GM19372 (cell line): ENCODE data around the gene PLAA.
A peak's percentile ranks its signal among the peaks of the same experiment; 100 is the strongest.

Experiments used
- ATAC-seq: cut with Tn5 transposase; IDR thresholded peaks from one replicate; pipeline ENCODE4 v1.9.1; 2021; ENCODE audit warnings: mild to moderate bottlenecking, low read depth, moderate library complexity; ENCODE audit not compliant: unreplicated experiment

Gene PLAA

DNA sequence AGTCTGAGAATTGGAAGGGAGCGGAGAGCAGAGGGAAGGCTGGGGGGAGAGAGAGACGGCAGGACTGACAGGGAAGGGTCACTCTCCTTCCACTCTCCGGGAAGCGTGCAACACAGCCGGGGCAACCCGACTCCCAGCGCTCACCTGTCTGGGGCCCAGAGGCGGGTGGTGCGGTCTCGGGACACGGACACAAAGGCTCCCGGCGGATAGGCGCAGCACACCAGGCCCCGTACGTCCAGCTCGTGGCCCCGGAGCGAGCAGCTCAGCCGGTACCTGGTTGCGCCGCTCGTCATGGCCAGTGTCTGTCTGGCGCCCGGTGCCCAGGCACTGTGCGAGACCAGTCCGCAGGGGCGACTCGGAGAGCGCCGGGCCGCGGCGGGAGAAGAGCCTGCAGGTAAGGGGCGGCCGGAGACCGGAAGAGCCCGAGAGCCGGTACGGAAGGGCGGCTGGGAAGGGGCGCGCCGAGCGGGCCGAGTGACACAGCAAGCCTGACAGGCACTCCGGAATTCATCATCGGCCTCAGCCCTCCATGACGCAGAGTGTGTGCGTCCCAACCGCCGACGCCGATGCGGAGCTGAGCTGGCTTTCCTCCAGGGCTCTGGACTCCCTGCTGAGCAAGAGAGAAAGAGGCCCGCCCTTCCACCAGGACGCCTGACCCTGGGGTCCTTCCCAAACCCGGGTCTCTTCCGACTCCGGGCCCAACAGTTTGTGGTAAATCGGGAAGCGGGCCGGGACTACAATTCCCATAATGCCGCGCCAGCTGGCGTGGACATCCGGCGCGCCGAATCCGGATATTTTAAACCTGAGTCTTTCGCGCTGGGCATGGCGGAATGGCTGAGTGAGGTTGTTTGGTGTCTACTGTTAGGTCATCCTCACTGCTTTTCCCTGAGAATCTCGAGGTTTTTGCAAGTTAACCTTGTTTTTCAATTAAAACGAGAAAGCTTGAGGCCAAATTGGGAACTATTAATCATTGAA is at the start of gene PLAA:
TSS of gene PLAA (minus strand) at position 490 of the 975 bp plus-strand sequence. CDS start at position 293, 197 bp downstream.
- peak; percentile 98 for ATAC-seq

DNA sequence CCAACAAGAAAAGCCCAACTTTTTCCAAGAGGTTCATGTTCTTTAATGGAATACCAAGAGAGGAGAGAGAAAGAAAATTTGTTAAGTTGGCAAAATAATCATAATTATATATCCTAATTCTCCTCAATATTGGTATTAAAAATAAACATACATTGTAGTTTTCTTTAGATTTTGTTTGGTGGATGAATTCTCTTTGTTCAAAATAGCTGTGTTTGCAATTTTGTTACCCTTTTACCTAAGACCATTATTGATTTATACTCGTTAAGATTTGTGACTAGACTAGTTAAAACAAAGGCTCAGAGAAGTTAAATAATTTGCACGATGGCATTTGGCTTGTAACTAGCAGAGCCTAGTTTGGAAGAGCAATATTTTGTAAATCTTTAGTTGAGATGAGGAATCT is 48.8 kb upstream of the PLAA start:
- ATAC-seq = no peak

DNA sequence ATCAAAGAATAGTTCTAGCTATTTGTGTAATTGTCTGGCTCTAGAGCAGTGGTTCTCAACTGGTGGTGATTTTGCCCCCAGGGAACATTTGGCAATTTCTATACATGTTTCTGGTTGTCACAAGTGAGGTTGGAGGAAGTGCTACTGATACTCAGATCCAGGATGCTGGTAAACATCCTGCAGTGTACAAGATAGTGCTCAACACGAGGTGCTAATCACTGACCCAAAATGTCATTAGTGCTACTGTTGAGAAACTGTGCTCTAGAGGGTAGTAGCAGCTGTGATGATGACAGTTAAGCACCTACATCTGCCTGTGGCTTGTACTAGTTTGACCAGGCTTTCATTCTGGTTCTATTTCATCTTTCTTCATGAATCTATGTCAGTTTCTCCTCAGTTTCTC is 36.3 kb upstream of the PLAA start:
- no peak for ATAC-seq

DNA sequence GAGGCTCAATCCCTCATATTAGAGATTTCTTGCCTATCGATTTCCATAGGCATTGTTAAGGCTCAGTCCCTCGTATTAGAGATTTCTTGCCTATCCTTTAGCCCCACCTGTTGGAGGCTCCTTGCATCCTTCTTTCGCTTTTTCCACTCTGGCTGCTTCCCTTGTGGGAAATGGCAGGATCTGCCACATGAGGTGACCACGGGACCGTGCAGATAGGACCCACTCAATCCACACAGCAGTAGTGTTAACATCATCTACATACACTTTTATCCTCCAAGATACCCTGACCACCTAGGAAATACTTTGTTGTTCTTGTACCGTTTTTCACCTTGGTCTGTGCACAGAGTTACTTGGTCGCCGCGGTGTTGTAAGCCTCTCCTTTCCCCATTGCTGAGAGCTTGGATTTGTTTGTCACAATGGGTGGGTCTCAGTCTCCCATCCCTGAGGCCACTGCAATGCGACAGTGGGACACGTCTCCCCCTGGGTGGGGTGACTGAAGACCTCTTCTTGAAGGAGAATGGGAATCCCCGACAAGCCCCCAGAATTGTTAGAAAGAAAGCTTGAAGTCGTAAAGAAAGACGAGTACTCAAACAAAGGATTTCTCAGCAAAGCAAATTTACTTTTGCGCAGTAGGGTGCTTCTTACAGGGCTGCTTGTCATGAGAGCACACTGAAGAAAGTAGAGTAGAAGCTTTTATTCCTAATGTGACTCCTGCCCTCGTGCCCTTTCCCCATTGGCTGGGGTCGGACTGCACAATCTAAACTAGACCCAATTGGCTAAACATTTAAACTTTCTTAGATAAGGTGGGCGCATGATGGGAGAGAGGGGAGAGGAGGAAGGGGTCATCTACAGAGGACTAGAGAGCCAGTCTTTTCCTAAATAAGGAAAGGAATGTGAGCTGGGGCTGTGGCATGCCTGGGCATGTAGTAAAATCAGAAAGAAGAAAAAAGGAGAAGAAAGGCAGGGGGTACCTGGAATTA is 29.0 kb upstream of the PLAA start:
- no peak for ATAC-seq

DNA sequence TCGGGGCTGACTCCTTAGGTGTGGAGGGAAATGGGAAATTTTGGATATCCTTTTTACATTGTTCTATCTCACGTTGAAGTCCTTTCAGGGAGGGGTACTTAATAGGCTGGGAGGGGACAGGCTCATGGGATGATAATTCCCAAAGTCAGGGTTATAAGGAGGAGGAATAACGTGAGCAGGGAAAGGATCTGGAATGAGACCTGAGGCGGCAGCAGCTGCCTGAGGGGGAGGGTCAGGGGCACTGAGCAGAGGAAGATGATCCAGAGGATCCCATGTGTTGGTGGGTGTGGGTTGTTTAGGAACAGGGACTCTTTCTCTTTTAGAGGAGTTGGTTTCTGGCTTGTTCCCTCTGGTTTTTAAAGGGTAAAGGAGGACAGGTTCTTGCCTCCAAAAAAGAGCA is 27.9 kb upstream of the PLAA start:
- no peak for ATAC-seq

DNA sequence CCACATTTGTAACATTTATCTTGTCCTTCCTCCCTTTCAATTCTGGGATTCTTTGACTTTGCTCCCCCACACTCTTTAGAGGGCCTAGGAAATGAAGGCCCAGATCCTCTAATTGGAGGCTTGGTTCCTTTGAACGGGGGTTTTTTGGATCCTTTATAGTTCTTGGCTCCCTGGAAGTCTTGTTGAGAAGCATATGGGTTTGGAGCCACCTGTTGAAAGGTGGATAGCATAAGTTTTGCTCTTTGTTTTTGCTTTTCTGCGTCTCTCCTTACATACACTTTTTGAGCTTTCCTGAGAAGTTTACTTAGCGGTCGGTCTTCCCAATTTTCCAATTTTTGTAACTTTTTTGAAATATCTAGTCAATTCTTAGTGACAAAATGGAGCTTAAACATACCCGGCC is 26.9 kb upstream of the PLAA start:
- ATAC-seq = no peak

DNA sequence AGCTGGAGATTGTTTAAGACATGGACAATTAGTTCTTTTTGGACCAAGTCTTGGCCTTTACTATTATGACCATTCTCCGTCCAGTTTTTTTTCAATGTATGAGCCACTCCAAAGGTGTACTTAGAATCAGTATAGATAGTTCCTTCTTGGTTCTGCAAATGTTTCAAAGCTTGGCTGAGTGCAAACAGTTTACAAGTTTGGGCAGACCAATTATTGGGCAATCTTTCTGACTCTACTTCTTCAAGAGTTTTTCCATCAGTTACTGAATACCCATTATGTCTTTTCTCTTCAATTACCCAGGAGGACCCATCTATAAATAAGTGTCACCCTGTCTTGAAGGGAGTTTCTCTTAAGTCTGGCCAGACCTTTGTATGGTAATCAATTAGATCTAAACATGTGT is 24.7 kb upstream of the PLAA start:
- ATAC-seq = no peak

DNA sequence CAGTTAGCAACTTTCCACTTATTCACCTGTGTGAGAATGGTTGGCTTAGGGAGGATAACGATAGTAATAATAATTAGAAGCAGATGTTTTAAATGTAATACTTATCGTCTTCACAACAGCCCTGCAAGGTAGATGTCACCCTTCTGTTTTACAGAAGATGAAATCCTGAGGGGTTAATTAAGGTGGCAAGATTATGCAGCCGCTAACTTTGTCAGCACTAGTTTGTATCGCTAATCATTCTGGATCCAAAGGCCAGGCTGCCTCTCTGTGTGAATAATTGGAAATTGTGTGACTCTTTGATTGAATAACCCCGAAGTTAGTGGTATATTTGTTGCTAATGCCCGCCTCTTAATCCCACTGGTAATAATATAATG is 9.8 kb upstream of the PLAA start:
- ATAC-seq = no peak

DNA sequence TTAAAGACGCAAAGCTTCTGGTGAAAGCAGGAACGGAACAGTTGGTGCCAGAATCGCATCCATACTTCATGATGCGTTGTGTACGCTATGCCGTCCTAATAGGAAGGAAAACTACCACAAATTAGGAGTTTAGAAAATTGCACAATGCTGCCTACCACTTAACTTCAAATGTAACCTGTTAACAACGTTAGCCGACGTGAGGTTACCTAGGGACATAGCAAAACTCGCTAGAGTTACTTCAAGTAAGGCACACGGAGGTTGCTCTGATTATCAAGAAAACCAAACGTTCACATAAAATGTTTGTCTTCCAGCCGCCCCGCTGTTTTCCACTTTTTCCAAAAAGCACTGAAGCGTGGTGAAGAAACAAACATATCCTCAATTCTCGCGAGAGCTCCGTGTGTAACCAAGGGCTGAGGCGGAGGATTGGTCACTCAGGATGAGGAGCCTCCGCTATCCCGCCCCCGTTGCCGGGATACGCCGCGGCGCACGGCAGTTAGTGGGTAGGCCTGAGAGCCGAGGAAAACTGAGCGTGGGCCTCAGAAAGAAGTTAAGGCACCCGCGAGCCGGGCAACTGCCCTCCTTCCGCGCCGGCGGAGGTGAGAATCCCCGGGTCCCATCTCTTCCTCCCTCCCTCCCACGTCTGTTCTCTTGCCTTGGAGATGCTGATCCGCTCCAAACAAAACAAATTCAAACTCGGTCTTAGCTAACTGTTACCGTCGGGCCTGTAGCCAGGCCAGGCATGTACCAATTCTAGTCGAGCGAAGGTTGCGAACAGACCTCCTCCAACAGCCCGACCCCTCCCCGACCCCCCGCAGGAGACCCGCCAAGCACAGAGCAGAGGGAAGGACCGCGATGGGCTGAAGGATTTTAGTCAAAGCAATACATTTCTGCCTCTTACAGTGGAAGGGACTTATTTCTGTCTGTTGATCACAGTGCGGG is 9.1 kb upstream of the PLAA start, which contains the start of gene IFT74:
TSS of gene IFT74 (plus strand) at position 492 of the 939 bp plus-strand sequence. CDS start 5,556 bp downstream, outside the sequence.
- peak; percentile 98 for ATAC-seq

DNA sequence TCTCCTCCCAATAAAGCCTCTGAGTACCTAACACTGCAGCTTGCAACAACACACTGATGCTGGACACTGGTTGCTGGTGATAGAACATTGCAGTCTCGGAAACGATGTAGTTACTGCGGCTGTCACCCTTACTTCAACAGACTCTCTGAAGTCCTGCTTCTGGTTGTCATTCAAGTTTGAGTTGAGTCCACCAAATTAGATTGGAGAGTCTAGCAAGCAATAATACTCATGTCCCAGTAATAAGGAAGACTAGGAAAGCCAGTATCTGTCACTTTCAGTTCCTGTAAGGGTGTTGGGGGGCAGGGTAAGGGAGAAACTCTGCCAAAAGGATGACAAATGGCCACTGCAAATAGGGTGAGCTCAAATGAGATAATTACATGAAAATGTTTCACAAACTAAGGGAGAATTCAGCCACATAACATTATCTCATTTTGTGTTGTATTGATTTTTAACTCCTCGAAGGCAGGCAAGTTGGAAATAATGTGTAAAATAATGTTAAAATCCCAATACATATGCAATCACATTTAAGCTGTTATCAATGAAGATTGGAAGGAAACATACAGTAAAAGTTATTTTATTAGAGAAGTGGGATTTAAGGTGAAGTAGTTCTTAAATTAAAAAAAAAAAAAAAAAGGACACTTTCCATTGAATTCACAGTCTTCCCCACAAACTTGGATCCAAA is 8.3 kb upstream of the PLAA start:
- ATAC-seq = no peak

DNA sequence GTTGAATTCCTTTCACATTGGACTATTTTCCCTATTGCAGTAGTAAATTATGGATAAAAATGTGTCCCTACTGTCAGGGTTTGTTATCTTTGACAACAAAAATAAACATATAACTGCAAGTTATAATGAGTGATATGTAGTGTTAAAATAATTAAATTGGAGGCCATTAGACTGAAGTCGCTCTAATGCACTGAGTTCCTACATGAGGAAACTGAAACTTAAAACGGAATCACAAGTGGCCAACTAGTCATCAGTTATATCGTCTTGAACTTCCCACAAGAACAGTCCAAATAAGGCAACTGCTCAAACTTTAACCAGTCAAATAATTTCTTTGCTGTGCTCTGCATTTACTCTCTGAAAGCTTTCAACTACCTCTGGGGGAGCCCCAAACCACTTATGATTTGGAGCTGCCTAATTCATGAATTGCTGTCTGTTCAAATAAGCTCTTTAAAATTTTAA is 7.0 kb upstream of the PLAA start:
- ATAC-seq = no peak

DNA sequence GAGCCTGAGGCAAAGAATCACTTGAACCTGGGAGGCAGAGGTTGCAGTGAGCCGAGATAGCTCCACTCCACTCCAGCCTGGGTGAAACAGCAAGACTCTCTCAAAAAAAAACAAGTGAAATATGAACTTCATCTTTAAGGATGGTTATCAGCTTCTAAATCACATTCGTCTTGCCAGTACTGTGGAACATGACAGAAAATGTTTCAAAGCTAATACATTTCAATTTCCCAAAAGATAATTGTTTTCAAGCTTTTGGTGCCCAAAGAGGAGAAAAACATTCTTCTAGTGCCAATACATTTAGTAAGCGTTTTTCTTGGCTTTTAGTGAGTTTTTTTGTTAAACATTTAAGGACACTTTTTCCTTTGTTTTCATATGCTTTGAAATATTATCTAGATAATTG is 4.8 kb upstream of the PLAA start:
- no peak for ATAC-seq

DNA sequence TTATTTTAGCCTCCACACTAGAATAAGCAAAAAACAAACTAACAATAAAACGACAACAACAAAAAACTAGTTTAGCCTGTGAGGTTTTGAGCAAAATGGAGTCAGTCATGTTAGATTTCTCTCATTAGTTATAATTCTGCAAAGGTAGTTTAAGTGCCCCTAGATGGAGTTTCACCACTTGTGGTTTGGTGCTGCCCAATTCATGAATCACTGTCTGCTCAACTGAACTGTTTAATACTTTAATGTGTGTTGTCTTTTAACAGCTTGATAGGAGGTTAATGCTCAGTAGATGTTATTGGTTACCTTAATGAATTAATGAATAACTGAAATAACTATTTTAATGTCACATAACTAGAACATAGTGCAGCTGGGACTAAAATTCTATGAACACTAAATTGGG is 3.5 kb upstream of the PLAA start:
- no peak for ATAC-seq

DNA sequence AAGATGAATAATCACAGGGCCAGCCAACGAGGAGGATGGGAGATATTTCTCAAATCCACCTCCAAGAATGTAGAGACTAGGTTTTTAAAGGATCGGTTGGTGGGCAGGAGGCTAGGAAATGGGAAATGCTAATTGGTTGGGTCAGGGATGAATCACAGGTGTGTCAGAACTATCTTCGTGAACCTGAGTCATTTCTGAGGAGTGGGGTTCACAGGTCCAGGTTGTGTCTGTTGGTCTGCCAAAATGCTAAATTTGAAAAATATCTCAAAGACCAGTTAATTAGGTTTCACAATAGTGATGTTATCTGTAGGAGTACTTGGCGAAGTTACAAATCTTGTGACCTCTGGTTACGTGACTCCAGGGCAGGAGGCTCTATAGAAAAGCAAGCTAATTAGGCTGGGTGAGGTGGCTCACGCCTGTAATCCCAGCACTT is 2.6 kb upstream of the PLAA start:
- ATAC-seq = no peak

DNA sequence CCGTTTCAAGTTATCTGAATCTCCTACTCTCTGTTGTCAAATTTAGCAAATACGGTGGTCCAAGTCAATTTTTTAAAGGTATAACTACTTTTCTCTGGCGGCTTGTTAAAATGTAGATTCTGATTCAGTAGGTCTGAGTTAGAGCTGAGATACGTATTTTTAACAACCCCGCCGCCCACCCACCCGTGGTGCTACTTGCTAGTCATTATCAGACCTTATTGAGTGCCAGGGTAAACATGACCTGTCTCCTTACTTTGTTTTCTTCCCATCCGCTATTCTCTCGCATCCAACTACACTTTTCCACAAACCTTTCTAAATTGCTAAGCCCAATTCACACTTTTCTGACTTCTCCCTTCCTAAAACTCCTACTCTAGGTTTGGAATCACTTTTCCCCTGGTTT is 694 bp upstream of the PLAA start:
- no peak for ATAC-seq

DNA sequence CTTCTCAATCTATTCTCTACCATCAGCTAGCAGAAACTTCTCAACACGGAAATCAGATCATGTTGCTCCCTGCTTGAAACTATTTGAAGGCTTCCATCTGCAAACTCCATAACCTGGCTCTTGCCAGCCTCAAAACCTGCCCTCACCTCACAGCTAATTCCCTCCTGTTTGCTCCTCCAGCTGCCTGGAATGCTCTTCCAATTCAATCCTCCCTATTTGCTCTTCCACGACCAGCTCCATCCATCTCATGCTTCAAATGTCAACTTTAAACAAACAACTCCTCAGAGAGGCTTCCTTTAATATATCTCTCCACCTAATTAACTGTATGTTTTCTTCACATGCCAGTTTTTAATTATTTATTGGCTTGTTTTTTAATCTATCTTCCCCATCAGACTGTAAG is 1.5 kb downstream of the PLAA start:
- ATAC-seq = no peak

DNA sequence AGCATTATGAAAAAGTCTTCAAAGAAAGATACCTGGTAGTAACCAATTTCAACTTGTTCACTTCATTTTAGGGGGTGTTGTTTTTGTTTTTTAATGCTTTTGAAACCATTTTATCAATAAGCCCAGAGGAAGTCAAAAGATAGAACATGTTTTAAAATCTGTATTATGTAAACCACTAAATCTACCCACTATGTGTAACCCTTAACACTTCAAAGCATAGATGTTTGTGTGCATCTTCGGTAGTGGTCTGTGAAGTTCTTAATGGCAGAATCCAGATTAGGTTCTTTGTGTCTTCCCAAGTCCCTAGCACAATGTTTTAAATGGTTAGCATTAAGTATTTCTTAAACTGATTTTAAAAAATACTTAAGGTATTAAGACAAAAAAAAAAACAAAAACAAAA is 6.3 kb downstream of the PLAA start:
- ATAC-seq = no peak

DNA sequence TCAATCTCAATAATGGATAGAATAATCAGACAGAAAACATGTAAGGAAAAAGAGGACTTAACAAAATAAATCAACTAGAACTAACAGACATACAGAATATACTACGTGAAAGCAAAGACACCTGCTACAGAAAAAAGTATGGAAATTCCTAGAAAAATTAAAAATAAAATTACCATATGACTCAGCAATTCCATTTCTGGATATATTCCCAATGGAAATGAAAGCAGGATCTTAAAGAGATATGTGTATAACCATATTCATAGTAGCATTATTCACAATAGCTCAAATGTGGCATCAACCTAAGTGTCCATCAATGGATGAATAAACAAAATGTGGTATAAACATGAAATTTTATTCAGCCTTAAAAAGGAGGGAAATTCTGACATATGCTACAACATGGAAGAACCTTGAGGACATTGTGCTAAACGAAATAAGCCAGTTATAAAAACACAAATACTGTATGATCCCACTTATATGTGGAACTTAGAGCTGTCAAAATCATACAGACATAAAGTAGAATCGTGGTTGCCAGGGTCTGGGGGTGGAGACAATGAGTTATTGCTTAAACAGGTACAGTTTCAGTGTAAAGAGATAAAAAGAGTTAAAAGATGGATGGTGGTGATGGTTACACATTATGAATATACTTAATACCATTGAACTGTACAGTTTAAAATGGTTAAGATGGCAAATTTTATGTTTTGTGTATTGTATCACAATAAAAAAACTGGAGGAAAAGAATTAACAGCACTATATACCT is 6.9 kb downstream of the PLAA start:
- no peak for ATAC-seq
